ENCODE data around the gene PPP2R3C. TPM values are rescaled to one million over a fixed set of nuclear protein-coding genes. Genes with fewer than 3 reads are reported as not detected.

PPP2R3C gene
- total and polyA plus RNA-seq, 2 of the 13 experiments (the other 11 are each of a cell fraction or from before 2014, with no cell fraction given) = 63.4 to 102 TPM

- TF ChIP-seq MIER2 (CRISPR knock-in tag; IDR thresholded peaks at IDR 0.05) (peak; percentile 20; the same call in 1 of the 2 replicates), MTERF4 (CRISPR knock-in tag; IDR thresholded peaks at IDR 0.05) (0 out of 2 replicates have a peak, but pooled peaks have one; percentile 11), FLYWCH1 (CRISPR knock-in tag; IDR thresholded peaks at IDR 0.05) (peak; percentile 44; the same call in 1 of the 2 replicates), ZBTB38 (CRISPR knock-in tag; IDR thresholded peaks at IDR 0.05) (peak; percentile 82), ZNF276 (CRISPR knock-in tag; IDR thresholded peaks at IDR 0.05; ENCODE audit: low read depth) (peak; percentile 8; the same call in 1 of the 2 replicates), SYNCRIP (IDR thresholded peaks at IDR 0.05; ENCODE audit: insufficient read depth, low read depth, low read length) (no peak), ZFP41 (CRISPR knock-in tag; IDR thresholded peaks at IDR 0.05; ENCODE audit: borderline replicate concordance) (peak; percentile 89), ZNF138 (CRISPR knock-in tag; IDR thresholded peaks at IDR 0.05; ENCODE audit: low read depth) (0 out of 2 replicates have a peak, but pooled peaks have one; percentile 3), ZNF30 (CRISPR knock-in tag; IDR thresholded peaks at IDR 0.05) (peak; percentile 14), ZBTB46 (CRISPR knock-in tag; IDR thresholded peaks at IDR 0.05; ENCODE audit: borderline replicate concordance) (no peak; the same call in 1 of the 2 replicates), GATAD2A (CRISPR knock-in tag; IDR thresholded peaks at IDR 0.05) (0 out of 2 replicates have a peak, but pooled peaks have one; percentile 11)
- TF ChIP-seq, protein P1, sequence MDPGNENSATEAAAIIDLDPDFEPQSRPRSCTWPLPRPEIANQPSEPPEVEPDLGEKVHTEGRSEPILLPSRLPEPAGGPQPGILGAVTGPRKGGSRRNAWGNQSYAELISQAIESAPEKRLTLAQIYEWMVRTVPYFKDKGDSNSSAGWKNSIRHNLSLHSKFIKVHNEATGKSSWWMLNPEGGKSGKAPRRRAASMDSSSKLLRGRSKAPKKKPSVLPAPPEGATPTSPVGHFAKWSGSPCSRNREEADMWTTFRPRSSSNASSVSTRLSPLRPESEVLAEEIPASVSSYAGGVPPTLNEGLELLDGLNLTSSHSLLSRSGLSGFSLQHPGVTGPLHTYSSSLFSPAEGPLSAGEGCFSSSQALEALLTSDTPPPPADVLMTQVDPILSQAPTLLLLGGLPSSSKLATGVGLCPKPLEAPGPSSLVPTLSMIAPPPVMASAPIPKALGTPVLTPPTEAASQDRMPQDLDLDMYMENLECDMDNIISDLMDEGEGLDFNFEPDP (CRISPR knock-in tag; conservative IDR thresholded peaks at IDR 0.05) = peak; percentile 97; the same call in 1 of the 2 replicates
- TF ChIP-seq, protein P2, sequence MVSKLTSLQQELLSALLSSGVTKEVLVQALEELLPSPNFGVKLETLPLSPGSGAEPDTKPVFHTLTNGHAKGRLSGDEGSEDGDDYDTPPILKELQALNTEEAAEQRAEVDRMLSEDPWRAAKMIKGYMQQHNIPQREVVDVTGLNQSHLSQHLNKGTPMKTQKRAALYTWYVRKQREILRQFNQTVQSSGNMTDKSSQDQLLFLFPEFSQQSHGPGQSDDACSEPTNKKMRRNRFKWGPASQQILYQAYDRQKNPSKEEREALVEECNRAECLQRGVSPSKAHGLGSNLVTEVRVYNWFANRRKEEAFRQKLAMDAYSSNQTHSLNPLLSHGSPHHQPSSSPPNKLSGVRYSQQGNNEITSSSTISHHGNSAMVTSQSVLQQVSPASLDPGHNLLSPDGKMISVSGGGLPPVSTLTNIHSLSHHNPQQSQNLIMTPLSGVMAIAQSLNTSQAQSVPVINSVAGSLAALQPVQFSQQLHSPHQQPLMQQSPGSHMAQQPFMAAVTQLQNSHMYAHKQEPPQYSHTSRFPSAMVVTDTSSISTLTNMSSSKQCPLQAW (CRISPR knock-in tag; IDR thresholded peaks at IDR 0.05) = 0 out of 2 replicates have a peak, but pooled peaks have one; percentile 9
Observed at GRCh38 chr14:35046751-35047536, 74.8 kb downstream of the PPP2R3C start (continued).
